NCI-H1436 (cell line): ENCODE measurements around the gene TMEM44.
"Not testable (repeated sequence)": the region's sequence is repeated elsewhere in the genome, so short reads cannot be mapped to it uniquely, and the experiment has no call there.

Source experiments
- DNase-seq: peaks from one replicate; lab custom pipeline; 2025; lab: John Stamatoyannopoulos, UW

Gene TMEM44

GRCh38 chr3:194610689-194611088 lies 22.5 kb downstream of the TMEM44 start:
- no peak for DNase-seq

GRCh38 chr3:194609601-194610000 lies 23.6 kb downstream of the TMEM44 start:
- DNase-seq: no peak

GRCh38 chr3:194608981-194609380 lies 24.2 kb downstream of the TMEM44 start:
- DNase-seq: no peak

GRCh38 chr3:194607592-194608389 lies 25.4 kb downstream of the TMEM44 start:
- no peak for DNase-seq

- DNase-seq: no peak
Measured at GRCh38 chr3:194606941-194607340, 26.3 kb downstream of the TMEM44 start.

- DNase-seq: no peak
Measured at GRCh38 chr3:194606163-194606562, 27.1 kb downstream of the TMEM44 start.

GRCh38 chr3:194605314-194605713 lies 27.9 kb downstream of the TMEM44 start:
- not testable (repeated sequence) for DNase-seq

GRCh38 chr3:194604837-194605236 lies 28.4 kb downstream of the TMEM44 start:
- no peak for DNase-seq

GRCh38 chr3:194604126-194604525 lies 29.1 kb downstream of the TMEM44 start:
- no peak for DNase-seq

GRCh38 chr3:194602669-194603171 lies 30.5 kb downstream of the TMEM44 start:
- no peak for DNase-seq

- DNase-seq: no peak
Measured at GRCh38 chr3:194598771-194599557, 34.3 kb downstream of the TMEM44 start.

GRCh38 chr3:194596906-194597305 lies 36.3 kb downstream of the TMEM44 start:
- no peak for DNase-seq

- no peak for DNase-seq
Measured at GRCh38 chr3:194592798-194593752, 40.1 kb downstream of the TMEM44 start.

GRCh38 chr3:194588741-194589140 lies 44.5 kb downstream of the TMEM44 start:
- no peak for DNase-seq

GRCh38 chr3:194588236-194588635 lies 45.0 kb downstream of the TMEM44 start:
- no peak for DNase-seq

- DNase-seq: no peak
Measured at GRCh38 chr3:194587438-194587931, 45.7 kb downstream of the TMEM44 start.

GRCh38 chr3:194586836-194587235 lies 46.4 kb downstream of the TMEM44 start:
- DNase-seq: no peak

- no peak for DNase-seq
Measured at GRCh38 chr3:194585880-194586281, 47.3 kb downstream of the TMEM44 start.

- DNase-seq: no peak
Measured at GRCh38 chr3:194584866-194585265, 48.4 kb downstream of the TMEM44 start.

- DNase-seq: no peak
Measured at GRCh38 chr3:194584320-194584776, 48.9 kb downstream of the TMEM44 start.

- DNase-seq: no peak
Measured at GRCh38 chr3:194582196-194582905, 50.9 kb downstream of the TMEM44 start.
